AG10803 (cell line): Measurements from ENCODE around the gene TRIM17.

Experiments used
- DNase-seq: peaks from one replicate; pipeline ENCODE4 v3.0.0; 2010; ENCODE audit warnings: low read depth
- H3K4me3 ChIP-seq: 2 replicates; pipeline ENCODE4 v1.5.1; 2011; ENCODE audit warnings: mild to moderate bottlenecking, low read length, control low read depth
- TF ChIP-seq, protein P1 (sequence below): conservative IDR thresholded peaks from 2 replicates; pipeline ENCODE4 v1.5.1; 2011; ENCODE audit warnings: mild to moderate bottlenecking, low read length, control low read depth, inconsistent platforms

TRIM17 gene

GRCh38 chr1:228381356-228381755 is 35.3 kb downstream of the TRIM17 start:
- no peak for DNase-seq
- TF ChIP-seq, protein P1, sequence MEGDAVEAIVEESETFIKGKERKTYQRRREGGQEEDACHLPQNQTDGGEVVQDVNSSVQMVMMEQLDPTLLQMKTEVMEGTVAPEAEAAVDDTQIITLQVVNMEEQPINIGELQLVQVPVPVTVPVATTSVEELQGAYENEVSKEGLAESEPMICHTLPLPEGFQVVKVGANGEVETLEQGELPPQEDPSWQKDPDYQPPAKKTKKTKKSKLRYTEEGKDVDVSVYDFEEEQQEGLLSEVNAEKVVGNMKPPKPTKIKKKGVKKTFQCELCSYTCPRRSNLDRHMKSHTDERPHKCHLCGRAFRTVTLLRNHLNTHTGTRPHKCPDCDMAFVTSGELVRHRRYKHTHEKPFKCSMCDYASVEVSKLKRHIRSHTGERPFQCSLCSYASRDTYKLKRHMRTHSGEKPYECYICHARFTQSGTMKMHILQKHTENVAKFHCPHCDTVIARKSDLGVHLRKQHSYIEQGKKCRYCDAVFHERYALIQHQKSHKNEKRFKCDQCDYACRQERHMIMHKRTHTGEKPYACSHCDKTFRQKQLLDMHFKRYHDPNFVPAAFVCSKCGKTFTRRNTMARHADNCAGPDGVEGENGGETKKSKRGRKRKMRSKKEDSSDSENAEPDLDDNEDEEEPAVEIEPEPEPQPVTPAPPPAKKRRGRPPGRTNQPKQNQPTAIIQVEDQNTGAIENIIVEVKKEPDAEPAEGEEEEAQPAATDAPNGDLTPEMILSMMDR: no peak
- no peak overlapping the region for H3K4me3 ChIP-seq

- TF ChIP-seq, protein P1: no peak
- DNase-seq: no peak
- peak overlapping the region; percentile 65; the same call in 1 of the 2 replicates for H3K4me3 ChIP-seq
These were observed 37.0 kb downstream of the TRIM17 start for GRCh38 chr1:228379666-228380065.

GRCh38 chr1:228378873-228379460 is 37.7 kb downstream of the TRIM17 start:
- H3K4me3 ChIP-seq: peak overlapping the region; percentile 65
- TF ChIP-seq, protein P1: no peak
- peak; percentile 25 for DNase-seq

DNA sequence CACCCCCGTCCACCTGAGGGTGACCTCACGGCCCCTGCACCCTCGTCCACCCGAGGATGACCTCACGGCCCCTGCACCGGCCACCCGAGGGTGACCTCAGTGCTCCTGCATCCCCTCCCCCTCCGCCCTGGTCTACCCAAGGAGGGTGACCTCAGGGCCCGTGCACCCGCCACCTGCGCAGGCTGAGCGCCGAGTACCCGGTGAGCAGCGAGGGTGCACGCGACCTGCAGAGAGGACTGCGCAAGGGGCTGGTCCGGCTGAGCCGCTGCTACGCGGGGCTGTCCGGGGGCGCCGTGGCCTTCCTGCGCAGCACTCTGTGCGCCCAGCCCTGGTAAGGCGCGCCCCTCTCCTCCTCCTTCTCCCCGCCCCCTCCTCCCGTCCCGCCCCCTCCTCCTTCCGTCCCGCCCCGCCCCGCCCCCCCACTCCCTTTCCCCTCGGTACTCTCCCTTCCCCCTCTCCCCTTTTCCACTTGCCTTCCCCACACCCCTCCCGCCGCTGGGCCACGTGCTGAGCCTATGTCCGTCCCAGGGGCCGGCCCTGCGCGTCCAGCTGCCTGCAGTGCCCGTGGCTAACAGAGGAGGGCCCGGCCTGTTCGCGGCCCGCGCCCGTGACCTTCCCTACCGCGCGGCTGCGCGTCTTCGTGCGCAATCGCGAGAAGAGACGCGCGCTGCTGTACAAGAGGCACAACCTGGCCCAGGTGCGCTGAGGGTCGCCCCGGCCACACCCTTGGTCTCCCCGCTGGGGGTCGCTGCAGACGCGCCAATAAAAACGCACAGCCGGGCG is 38.4 kb downstream of the TRIM17 start:
- TF ChIP-seq, protein P1: peak; percentile 48
- DNase-seq: peak; percentile 67
- H3K4me3 ChIP-seq: peak overlapping the region; percentile 65

DNA sequence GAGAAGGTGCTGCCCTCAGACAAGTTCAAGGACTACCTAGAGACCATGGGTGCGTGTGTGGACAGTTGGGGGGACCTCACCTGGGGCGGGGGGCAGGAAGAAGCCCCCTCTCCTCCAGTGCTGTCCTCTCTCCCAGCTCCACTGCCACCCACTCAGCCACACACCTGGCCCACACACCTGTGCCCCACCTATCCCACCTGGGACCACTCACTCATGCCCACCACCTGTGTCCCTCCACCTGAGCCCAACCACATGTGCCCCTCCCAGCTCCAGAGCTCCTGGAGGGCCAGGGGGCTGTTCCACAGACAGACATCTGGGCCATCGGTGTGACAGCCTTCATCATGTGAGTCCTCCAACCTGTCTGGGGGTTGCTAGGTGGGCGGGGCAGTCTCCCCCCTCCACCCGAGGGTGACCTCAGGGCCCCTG is 39.0 kb downstream of the TRIM17 start:
- TF ChIP-seq, protein P1: no peak
- no peak for DNase-seq
- no peak overlapping the region for H3K4me3 ChIP-seq

DNA sequence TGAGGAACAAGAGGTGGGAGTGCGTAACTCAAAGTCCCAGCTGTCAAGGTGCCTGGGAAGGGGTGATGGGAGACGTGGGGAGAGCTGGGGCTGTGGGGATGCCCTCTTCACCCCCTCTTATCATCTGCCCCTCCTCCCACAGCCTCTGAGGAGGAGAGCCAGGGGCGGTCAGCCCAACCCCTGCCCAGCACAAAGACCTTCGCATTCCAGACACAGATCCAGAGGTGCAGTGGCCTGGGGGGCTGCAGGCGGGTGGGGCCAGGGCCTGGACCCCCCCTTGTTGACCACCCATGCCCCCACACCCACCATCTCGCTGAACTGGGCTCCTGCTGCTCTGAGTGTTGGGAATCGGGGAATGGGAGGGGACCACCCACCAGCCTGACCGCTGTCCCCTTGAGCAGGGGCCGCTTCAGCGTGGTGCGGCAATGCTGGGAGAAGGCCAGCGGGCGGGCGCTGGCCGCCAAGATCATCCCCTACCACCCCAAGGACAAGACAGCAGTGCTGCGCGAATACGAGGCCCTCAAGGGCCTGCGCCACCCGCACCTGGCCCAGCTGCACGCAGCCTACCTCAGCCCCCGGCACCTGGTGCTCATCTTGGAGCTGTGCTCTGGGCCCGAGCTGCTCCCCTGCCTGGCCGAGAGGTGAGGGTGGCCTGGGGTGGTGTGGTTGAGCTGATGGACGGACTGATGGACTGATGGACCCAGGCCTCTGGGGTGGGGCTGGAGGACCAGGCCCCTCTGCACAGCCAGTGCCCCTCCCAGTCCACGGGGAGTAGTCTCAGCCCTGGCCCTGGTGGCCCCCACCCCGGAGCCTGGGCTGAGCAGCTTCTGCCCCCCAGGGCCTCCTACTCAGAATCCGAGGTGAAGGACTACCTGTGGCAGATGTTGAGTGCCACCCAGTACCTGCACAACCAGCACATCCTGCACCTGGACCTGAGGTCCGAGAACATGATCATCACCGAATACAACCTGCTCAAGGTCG is 39.7 kb downstream of the TRIM17 start:
- TF ChIP-seq, protein P1: no peak
- no peak overlapping the region for H3K4me3 ChIP-seq
- no peak for DNase-seq
